GM11168 (cell line): ENCODE measurements around the gene FITM1.

Experiments
- in situ Hi-C: fragments of 300-500 bp; cut with MboI; formaldehyde crosslinking; loops from one replicate; pipeline ENCODE4 v1.12.0; 2022; ENCODE audit warnings: low sequenced_read_pairs; ENCODE audit not compliant: unreplicated experiment

FITM1 gene

GRCh38 chr14:24130380-24130716, at the start of gene FITM1:
FITM1 (plus strand) TSS chr14:24130659; CDS start chr14:24131564, 905 bp downstream.
- in situ Hi-C loops, result no loop called here

GRCh38 chr14:24080888-24081738, 49.3 kb upstream of the FITM1 start:
- in situ Hi-C loops, result loop anchor here (25.0 kb wide), 1 partner anchor 94 kb away; the partner anchor contains the start of gene DHRS4L2

- in situ Hi-C loops, result loop anchor here (25.0 kb wide), 1 partner anchor 94 kb away; the partner anchor contains the start of gene DHRS4L2
Measured at GRCh38 chr14:24081739-24082211, 48.7 kb upstream of the FITM1 start.

GRCh38 chr14:24082411-24083080, 47.9 kb upstream of the FITM1 start:
- in situ Hi-C loops, result loop anchor here (25.0 kb wide), 1 partner anchor 95 kb away; the partner anchor contains the start of gene DHRS4L2

GRCh38 chr14:24083462-24083861, 47.0 kb upstream of the FITM1 start:
- in situ Hi-C loops, result loop anchor here (25.0 kb wide), 1 partner anchor 96 kb away; the partner anchor contains the start of gene DHRS4L2

GRCh38 chr14:24084440-24084839, 46.0 kb upstream of the FITM1 start:
- in situ Hi-C loops, result loop anchor here (25.0 kb wide), 1 partner anchor 97 kb away; the partner anchor contains the start of gene DHRS4L2

- in situ Hi-C loops, result loop anchor here (25.0 kb wide), 1 partner anchor 98 kb away; the partner anchor contains the start of gene DHRS4L2
Measured at GRCh38 chr14:24085215-24085614, 45.2 kb upstream of the FITM1 start.

GRCh38 chr14:24086193-24086955, 44.1 kb upstream of the FITM1 start:
- in situ Hi-C loops, result loop anchor here (25.0 kb wide), 1 partner anchor 99 kb away; the partner anchor contains the start of gene DHRS4L2

GRCh38 chr14:24087004-24087403, 43.5 kb upstream of the FITM1 start:
- in situ Hi-C loops, result loop anchor here (25.0 kb wide), 1 partner anchor 100 kb away; the partner anchor contains the start of gene DHRS4L2

- in situ Hi-C loops, result loop anchor here (25.0 kb wide), 1 partner anchor 101 kb away; the partner anchor contains the start of gene DHRS4L2
Measured at GRCh38 chr14:24088095-24088494, 42.4 kb upstream of the FITM1 start.

- in situ Hi-C loops, result loop anchor here (5.0 to 25.0 kb wide), 2 partner anchors 33 to 103 kb away; partner anchors contain the start of gene DHRS4L2
Measured at GRCh38 chr14:24089890-24090289, 40.6 kb upstream of the FITM1 start.

GRCh38 chr14:24092110-24092504, 38.4 kb upstream of the FITM1 start:
- in situ Hi-C loops, result loop anchor here (5.0 to 25.0 kb wide), 2 partner anchors 35 to 105 kb away; partner anchors contain the start of gene DHRS4L2

GRCh38 chr14:24092505-24093206, 37.8 kb upstream of the FITM1 start:
- in situ Hi-C loops, result loop anchor here (5.0 to 25.0 kb wide), 2 partner anchors 35 to 105 kb away; partner anchors contain the start of gene DHRS4L2

- in situ Hi-C loops, result loop anchor here (5.0 to 25.0 kb wide), 2 partner anchors 36 to 106 kb away; partner anchors contain the start of gene DHRS4L2
Measured at GRCh38 chr14:24093207-24093900, 37.1 kb upstream of the FITM1 start.

- in situ Hi-C loops, result loop anchor here (5.0 to 25.0 kb wide), 2 partner anchors 37 to 107 kb away; partner anchors contain the start of gene DHRS4L2
Measured at GRCh38 chr14:24093901-24094840, 36.3 kb upstream of the FITM1 start, which contains the start of gene PCK2. PCK2 (plus strand) TSS chr14:24094311; CDS start chr14:24094406, 95 bp downstream.

- in situ Hi-C loops, result loop anchor here (5.0 to 25.0 kb wide), 2 partner anchors 38 to 108 kb away; partner anchors contain the start of gene DHRS4L2
Measured at GRCh38 chr14:24094841-24095270, 35.6 kb upstream of the FITM1 start.
